Tibial nerve (tissue), 4 donors: ENCODE results near the gene DEFB129. TPM values are rescaled to one million over a fixed set of nuclear protein-coding genes. Genes with fewer than 3 reads are reported as not detected.

ENCODE experiments used
- DNase-seq, 2 donors: peaks; one replicate each; pipeline ENCODE4 v3.0.0-alpha.2; 2019; ENCODE audit warnings: low spot score in 2 of 2
- H3K27ac ChIP-seq, 4 donors: fragments of 200-600 bp; sonication (generic) in 3 of 4; one replicate each; pipeline ENCODE4 v1.5.1; 2017 to 2019; ENCODE audit warnings: mild to moderate bottlenecking in 1 of 4
- H3K27me3 ChIP-seq, 2 donors: fragments of 200-600 bp; sonication (generic) in 1 of 2; one replicate each; pipeline versions ENCODE4 v1.5.1 to v1.6.0; 2017 to 2019
- H3K36me3 ChIP-seq, 3 donors: fragments of 200-600 bp; sonication (generic); one replicate each; pipeline ENCODE4 v1.5.1; 2018 to 2019
- H3K4me1 ChIP-seq, 4 donors: fragments of 200-600 bp; sonication (generic) in 3 of 4; one replicate each; pipeline ENCODE4 v1.5.1; 2017 to 2019
- H3K4me3 ChIP-seq, 4 donors: fragments of 200-600 bp; sonication (generic) in 3 of 4; one replicate each; pipeline ENCODE4 v1.5.1; 2017 to 2019; ENCODE audit warnings: mild to moderate bottlenecking in 1 of 4, moderate library complexity in 1 of 4
- H3K9me3 ChIP-seq, 4 donors: fragments of 200-600 bp; sonication (generic) in 3 of 4; one replicate each; pipeline ENCODE4 v1.5.1; 2017 to 2019
- EP300 ChIP-seq, 2 donors: sonication (generic); formaldehyde crosslinking; IDR thresholded peaks; one replicate each; pipeline ENCODE4 v1.6.1; 2017; ENCODE audit warnings: antibody characterized with exemption in 2 of 2, mild to moderate bottlenecking in 1 of 2
- POLR2A ChIP-seq, 2 donors: fragments of 450-650 bp; IDR thresholded peaks; one replicate each; pipeline ENCODE4 v1.6.1; 2017; ENCODE audit warnings: antibody characterized with exemption in 2 of 2, mild to moderate bottlenecking in 2 of 2, moderate library complexity in 2 of 2
- WGBS, 2 donors: methylation state at CpG; one replicate each; pipeline ENCODE4 v1.1.5; 2018; 5-methylcytosine and 5-hydroxymethylcytosine counted together
- total RNA-seq, 4 donors: library from RNA; depleted of rRNA; stranded (reverse); fragments of >200 nt; gene quantifications; one replicate each; pipeline ENCODE4 v1.1.0, GENCODE V29; 2016
- TF ChIP-seq, protein P1 (sequence below), 5 experiments: fragments of 200-600 bp in 3 of 5; fragments of 450-650 bp in 2 of 5; sonication (generic) in 3 of 5; IDR thresholded peaks; one replicate each; pipeline ENCODE4 v1.5.1; 2016 to 2019; ENCODE audit warnings: antibody characterized with exemption in 5 of 5, mild to moderate bottlenecking in 3 of 5, moderate library complexity in 2 of 5

The DEFB129 gene
- total RNA-seq, 4 donors from 2014 or later, result not detected

DNA sequence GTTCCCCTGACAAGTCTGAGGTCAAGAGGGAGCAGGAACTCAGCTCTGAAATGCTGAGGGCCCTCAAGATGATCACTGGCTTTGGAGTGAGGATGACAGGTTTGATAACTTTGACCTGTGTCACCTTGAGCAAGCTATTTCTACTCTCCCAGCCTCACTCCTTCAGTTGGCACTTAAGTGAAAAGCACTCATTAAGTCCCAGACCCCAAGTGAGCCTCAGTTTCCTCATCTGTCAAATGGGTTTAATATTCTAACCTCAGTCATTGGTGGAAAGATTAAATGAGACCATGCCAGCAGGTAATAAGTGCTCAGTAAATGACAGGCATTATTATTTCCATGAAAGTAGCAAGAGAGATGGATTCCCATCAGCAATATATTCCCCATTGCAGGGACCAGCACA is 44.5 kb downstream of the DEFB129 start:
- Histone ChIP-seq H3K4me3 (no peak overlapping the region), H3K4me1 (peaks cover 0 to 10% (median 0%) of the 10 kb centered on the region in 4 donors), H3K9me3 (no peaks in the 10 kb centered on the region), H3K36me3 (peaks cover 0 to 24% (median 0%) of the 10 kb centered on the region in 3 donors), H3K27ac (no peak overlapping the region), H3K27me3 (no peaks in the 10 kb centered on the region)
- no peak for DNase-seq
- TF ChIP-seq EP300 (IDR thresholded peaks at IDR 0.05) (no peak), POLR2A (IDR thresholded peaks at IDR 0.05) (no peak)
- TF ChIP-seq, protein P1, sequence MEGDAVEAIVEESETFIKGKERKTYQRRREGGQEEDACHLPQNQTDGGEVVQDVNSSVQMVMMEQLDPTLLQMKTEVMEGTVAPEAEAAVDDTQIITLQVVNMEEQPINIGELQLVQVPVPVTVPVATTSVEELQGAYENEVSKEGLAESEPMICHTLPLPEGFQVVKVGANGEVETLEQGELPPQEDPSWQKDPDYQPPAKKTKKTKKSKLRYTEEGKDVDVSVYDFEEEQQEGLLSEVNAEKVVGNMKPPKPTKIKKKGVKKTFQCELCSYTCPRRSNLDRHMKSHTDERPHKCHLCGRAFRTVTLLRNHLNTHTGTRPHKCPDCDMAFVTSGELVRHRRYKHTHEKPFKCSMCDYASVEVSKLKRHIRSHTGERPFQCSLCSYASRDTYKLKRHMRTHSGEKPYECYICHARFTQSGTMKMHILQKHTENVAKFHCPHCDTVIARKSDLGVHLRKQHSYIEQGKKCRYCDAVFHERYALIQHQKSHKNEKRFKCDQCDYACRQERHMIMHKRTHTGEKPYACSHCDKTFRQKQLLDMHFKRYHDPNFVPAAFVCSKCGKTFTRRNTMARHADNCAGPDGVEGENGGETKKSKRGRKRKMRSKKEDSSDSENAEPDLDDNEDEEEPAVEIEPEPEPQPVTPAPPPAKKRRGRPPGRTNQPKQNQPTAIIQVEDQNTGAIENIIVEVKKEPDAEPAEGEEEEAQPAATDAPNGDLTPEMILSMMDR (IDR thresholded peaks at IDR 0.05), result no peak

DNA sequence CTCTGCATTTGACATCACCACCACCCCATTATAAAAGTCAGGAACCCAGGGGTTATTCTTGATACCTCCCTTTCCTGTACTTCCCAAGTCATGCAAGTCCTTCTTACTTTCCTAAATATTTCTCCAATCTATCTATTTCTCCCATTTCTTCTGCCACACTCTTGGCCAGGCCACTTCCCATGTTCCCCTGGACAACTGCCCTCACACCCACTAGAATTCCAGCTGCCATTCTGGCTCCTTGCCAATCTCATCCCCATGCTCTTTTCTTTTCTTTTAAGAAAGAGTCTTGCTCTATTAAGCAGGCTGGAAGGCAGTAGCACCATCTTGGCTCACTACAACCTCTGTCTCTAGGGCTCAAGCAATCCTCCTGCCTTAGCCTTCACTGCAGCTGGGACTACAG is 45.7 kb downstream of the DEFB129 start:
- Histone ChIP-seq H3K4me1 (no peaks in the 10 kb centered on the region), H3K36me3 (peaks cover 0 to 36% (median 0%) of the 10 kb centered on the region in 3 donors), H3K4me3 (no peak overlapping the region), H3K27ac (no peak overlapping the region), H3K9me3 (no peaks in the 10 kb centered on the region), H3K27me3 (no peaks in the 10 kb centered on the region)
- DNase-seq, result no peak
- TF ChIP-seq EP300 (IDR thresholded peaks at IDR 0.05), result no peak
- TF ChIP-seq, protein P1 (IDR thresholded peaks at IDR 0.05), result no peak
- TF ChIP-seq POLR2A (IDR thresholded peaks at IDR 0.05), result no peak

DNA sequence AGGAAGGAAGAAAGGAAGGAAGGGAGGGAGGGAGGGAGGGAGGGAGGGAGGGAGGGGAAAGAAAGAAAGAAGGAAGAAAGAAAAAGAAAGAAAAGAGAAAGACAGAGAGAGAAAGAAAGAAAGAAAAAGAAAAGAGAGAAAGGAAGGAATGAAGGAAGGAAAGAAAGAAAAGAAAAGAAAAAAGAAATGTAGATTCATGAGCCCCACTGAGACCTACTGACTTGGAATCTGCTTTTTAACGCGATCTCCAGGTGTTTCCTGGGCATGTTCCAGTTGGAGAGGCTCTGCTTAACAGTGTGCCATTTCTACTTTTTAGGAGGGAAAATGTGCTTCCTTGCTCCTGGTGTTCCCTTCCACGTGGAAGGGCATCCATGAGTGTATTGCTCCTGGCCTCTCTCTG is 46.8 kb downstream of the DEFB129 start:
- no peak for TF ChIP-seq EP300 (IDR thresholded peaks at IDR 0.05)
- no peak for TF ChIP-seq POLR2A (IDR thresholded peaks at IDR 0.05)
- TF ChIP-seq, protein P1 (IDR thresholded peaks at IDR 0.05), result no peak
- 70 to 100% methylated on average over 3 of the region's 3 CpGs for WGBS, 2 donors
- H3K27ac ChIP-seq, result no peak overlapping the region

DNA sequence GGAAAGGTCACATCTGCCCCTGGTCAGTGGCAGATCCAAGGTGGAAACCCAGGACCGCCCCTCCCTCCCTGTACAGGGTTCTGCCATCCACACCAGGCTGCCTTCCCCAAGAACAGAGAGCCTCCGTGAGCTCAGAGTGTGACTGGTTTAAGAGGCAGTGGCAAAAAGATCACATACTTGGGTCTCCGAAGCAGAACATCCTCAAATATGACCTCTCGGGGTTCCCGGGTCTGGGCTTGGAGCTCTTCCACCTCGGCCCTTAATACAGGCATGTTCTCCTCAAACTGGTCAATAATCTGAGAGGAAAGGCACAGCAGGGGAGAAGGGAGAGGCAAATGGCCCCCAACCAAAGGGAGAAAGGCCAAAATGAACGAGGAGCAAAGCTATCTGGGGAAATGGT is 48.7 kb downstream of the DEFB129 start:
- no peak overlapping the region for H3K27ac ChIP-seq
- WGBS, 2 donors, result 90 to 94% methylated on average over 7 of the region's 7 CpGs
- peaks cover 0 to 58% (median 0%) of the 10 kb centered on the region in 3 donors for H3K36me3 ChIP-seq
- no peak for DNase-seq
- no peaks in the 10 kb centered on the region for H3K27me3 ChIP-seq
- no peak overlapping the region for H3K4me3 ChIP-seq
- H3K9me3 ChIP-seq, result no peaks in the 10 kb centered on the region
- TF ChIP-seq POLR2A (IDR thresholded peaks at IDR 0.05), result no peak
- TF ChIP-seq EP300 (IDR thresholded peaks at IDR 0.05), result no peak
- H3K4me1 ChIP-seq, result no peaks in the 10 kb centered on the region

More for the DNA sequence above, 46.8 kb downstream of the DEFB129 start:
- peaks cover 0 to 46% (median 0%) of the 10 kb centered on the region in 3 donors for H3K36me3 ChIP-seq
- H3K27me3 ChIP-seq, result no peaks in the 10 kb centered on the region
- no peaks in the 10 kb centered on the region for H3K4me1 ChIP-seq
- H3K4me3 ChIP-seq, result no peak overlapping the region
- no peak for DNase-seq
- H3K9me3 ChIP-seq, result no peaks in the 10 kb centered on the region

DNA sequence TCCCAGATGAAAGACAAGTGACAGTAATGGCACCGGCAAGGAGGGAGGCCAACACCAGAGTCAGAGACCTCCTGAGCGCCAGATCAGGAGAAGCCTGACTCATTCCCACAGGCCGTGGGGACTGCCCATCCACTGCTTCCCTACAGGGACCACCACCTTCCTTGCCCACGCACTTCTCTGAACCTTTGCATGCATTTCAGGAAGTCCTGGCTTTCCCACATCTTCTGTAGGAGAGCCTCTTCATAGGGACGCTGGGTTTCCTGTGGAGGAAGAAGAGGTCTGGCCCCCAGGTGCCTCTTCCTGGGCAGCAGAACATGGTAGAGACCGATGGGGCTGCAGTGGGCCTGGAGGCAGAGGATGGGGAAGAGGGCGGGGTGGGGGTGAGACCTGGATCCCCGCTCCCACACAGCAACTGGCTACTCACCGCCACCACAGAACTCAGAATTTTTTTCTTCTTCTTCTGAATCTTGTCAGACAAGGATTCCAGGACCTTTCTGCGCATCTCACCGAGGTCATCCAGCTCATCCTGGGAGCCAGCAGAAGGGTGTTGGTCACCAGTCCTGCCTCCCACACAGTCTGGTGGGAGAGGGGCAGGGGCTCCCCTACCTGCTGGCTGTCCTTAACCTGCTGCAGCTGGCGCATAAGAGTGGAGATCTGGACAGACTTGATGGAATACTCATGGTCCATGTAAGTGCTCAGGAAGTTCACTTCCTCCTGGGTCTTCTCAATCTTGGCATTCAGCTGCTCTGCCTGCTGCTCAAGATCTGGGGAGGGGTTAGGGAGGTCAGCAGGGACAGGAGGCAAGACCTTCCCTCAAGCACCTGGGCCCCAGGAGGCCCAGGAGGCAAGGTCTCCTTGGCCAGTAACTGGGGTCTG is 49.8 kb downstream of the DEFB129 start:
- WGBS, 2 donors, result 94% methylated on average over 11 to 12 of the region's 12 CpGs
- no peak for DNase-seq
- Histone ChIP-seq H3K27ac (no peak overlapping the region), H3K36me3 (peaks cover 0 to 64% (median 0%) of the 10 kb centered on the region in 3 donors), H3K4me3 (no peak overlapping the region), H3K9me3 (no peaks in the 10 kb centered on the region), H3K4me1 (no peaks in the 10 kb centered on the region), H3K27me3 (no peaks in the 10 kb centered on the region)
- TF ChIP-seq, protein P1 (IDR thresholded peaks at IDR 0.05), result no peak
- TF ChIP-seq POLR2A (IDR thresholded peaks at IDR 0.05) (no peak), EP300 (IDR thresholded peaks at IDR 0.05) (no peak)
